Endothelial cell (in vitro differentiated cells): ENCODE data around the gene CR1L. TPM values are rescaled to one million over a fixed set of nuclear protein-coding genes. Genes with fewer than 3 reads are reported as not detected.
"Not testable (repeated sequence)": the region's sequence is repeated elsewhere in the genome, so short reads cannot be mapped to it uniquely, and the experiment has no call there.

ENCODE experiments used
- DNase-seq: peaks from one replicate; pipeline ENCODE4 v3.0.0; 2021; ENCODE audit warnings: low spot score
- H3K27ac Mint-ChIP-seq: one replicate; pipeline ENCODE4 v1.8.0; 2021; ENCODE audit warnings: mixed read lengths, inconsistent platforms; ENCODE audit not compliant: unreplicated experiment
- H3K27me3 Mint-ChIP-seq: one replicate; pipeline ENCODE4 v1.8.0; 2021; ENCODE audit warnings: mild to moderate bottlenecking, moderate library complexity, mixed read lengths, inconsistent platforms; ENCODE audit not compliant: unreplicated experiment
- H3K36me3 Mint-ChIP-seq: one replicate; pipeline ENCODE4 v1.8.0; 2021; ENCODE audit warnings: mild to moderate bottlenecking, low read depth, mixed read lengths, inconsistent platforms; ENCODE audit not compliant: unreplicated experiment
- H3K4me1 Mint-ChIP-seq: one replicate; pipeline ENCODE4 v1.8.0; 2021; ENCODE audit warnings: mild to moderate bottlenecking, mixed read lengths, inconsistent platforms; ENCODE audit not compliant: unreplicated experiment
- H3K4me3 Mint-ChIP-seq: one replicate; pipeline ENCODE4 v1.8.0; 2021; ENCODE audit warnings: mild to moderate bottlenecking, mixed read lengths, inconsistent platforms; ENCODE audit not compliant: unreplicated experiment
- H3K9me3 Mint-ChIP-seq: one replicate; pipeline ENCODE4 v1.8.0; 2021; ENCODE audit warnings: mixed read lengths, inconsistent platforms; ENCODE audit not compliant: unreplicated experiment
- CTCF ChIP-seq: fragments of 200-600 bp; sonication (generic); IDR thresholded peaks from one replicate; pipeline ENCODE4 v1.5.0; 2021; ENCODE audit warnings: antibody characterized with exemption; ENCODE audit not compliant: unreplicated experiment
- total RNA-seq: library from RNA; stranded (reverse); fragmentation: NEBNext Ultra II Directional; extraction: Animal tissue kit (Norgen Biotek cat#: 25700); gene quantifications from one replicate; pipeline ENCODE4 v1.2.1, GENCODE V29; 2021; ENCODE audit not compliant: unreplicated experiment

Gene CR1L
- total RNA-seq, 1 donor from 2014 or later = 48.0 TPM

- H3K27ac Mint-ChIP-seq, H3K9me3 Mint-ChIP-seq, DNase-seq, H3K4me3 Mint-ChIP-seq, H3K4me1 Mint-ChIP-seq, H3K27me3 Mint-ChIP-seq: not testable (repeated sequence)
- peaks cover 20% of the 10 kb centered on the region for H3K36me3 Mint-ChIP-seq
Measured at GRCh38 chr1:207738158-207738659, 93.3 kb downstream of the CR1L start.

GRCh38 chr1:207740207-207740606 lies 95.3 kb downstream of the CR1L start:
- peaks cover 3% of the 10 kb centered on the region for H3K27me3 Mint-ChIP-seq
- H3K9me3 Mint-ChIP-seq = no peaks in the 10 kb centered on the region
- no peak overlapping the region for H3K4me3 Mint-ChIP-seq
- TF ChIP-seq CTCF = no peak
- H3K36me3 Mint-ChIP-seq = peaks cover 20% of the 10 kb centered on the region
- no peaks in the 10 kb centered on the region for H3K4me1 Mint-ChIP-seq
- DNase-seq = no peak
- H3K27ac Mint-ChIP-seq = no peak overlapping the region

DNA sequence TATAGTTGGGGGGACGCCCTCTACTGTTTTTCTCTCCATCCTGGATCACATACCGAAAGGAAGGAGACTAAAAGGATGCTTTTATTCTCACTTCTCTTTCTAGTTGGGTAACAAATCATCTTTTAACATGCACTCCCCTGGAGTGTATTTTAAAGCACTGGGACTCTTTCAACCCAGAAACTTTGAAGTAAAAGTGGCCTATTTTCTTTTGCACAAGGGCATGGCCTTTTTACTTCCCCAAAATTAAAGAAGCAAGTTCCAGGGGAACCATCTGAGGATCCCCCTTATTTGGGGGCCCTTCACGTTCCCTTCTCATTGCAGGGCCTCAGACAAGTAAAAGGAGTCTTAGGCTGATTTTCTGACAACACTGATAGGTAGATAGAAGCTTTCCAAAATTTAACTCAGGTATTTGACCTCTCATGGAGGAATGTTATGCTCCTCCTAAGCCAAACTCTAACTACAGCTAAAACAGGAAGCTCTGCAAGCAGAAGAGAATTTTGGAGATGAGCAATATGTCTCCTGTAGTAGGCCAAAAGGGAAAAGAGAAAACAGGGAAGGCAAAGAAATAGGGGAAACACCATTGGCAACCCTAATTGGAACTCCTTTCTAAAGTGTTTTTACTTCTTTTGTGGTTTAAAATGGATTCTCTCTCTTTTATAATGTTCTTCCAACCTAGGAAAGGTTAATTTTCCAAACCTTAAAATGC lies 98.1 kb downstream of the CR1L start:
- Mint-ChIP-seq H3K4me3 (no peak overlapping the region), H3K9me3 (no peaks in the 10 kb centered on the region), H3K27me3 (peaks cover 3% of the 10 kb centered on the region), H3K4me1 (no peaks in the 10 kb centered on the region), H3K27ac (no peak overlapping the region), H3K36me3 (peaks cover 20% of the 10 kb centered on the region)
- DNase-seq = no peak
- no peak for TF ChIP-seq CTCF

- peaks cover 16% of the 10 kb centered on the region for H3K36me3 Mint-ChIP-seq
- DNase-seq = no peak
- H3K4me1 Mint-ChIP-seq = peaks cover 3% of the 10 kb centered on the region
- no peak overlapping the region for H3K4me3 Mint-ChIP-seq
- H3K27ac Mint-ChIP-seq = no peak overlapping the region
- H3K27me3 Mint-ChIP-seq = peaks cover 3% of the 10 kb centered on the region
- TF ChIP-seq CTCF = no peak
- no peaks in the 10 kb centered on the region for H3K9me3 Mint-ChIP-seq
Measured at GRCh38 chr1:207744000-207744534, 99.1 kb downstream of the CR1L start.

GRCh38 chr1:207745285-207745684 lies 100.4 kb downstream of the CR1L start:
- H3K4me1 Mint-ChIP-seq = peaks cover 5% of the 10 kb centered on the region
- TF ChIP-seq CTCF = no peak
- H3K36me3 Mint-ChIP-seq = peaks cover 16% of the 10 kb centered on the region
- H3K27me3 Mint-ChIP-seq = peaks cover 3% of the 10 kb centered on the region
- H3K4me3 Mint-ChIP-seq = no peak overlapping the region
- no peak for DNase-seq
- no peaks in the 10 kb centered on the region for H3K9me3 Mint-ChIP-seq
- H3K27ac Mint-ChIP-seq = no peak overlapping the region
